NB4 (cell line): ENCODE measurements around the gene MCAT.
"Not testable (repeated sequence)": the region's sequence is repeated elsewhere in the genome, so short reads cannot be mapped to it uniquely, and the experiment has no call there.

Experiments used
- DNase-seq: peaks from one replicate; pipeline ENCODE4 v3.0.0; 2010; ENCODE audit warnings: low read depth
- H3K4me3 ChIP-seq: one replicate; pipeline ENCODE4 v1.5.1; 2011; ENCODE audit warnings: mild to moderate bottlenecking, low read depth, low read length, moderate library complexity
- MYC ChIP-seq: IDR thresholded peaks from 2 replicates; pipeline ENCODE4 v1.6.1; 2011; ENCODE audit warnings: low read depth, low read length
- POLR2A ChIP-seq: IDR thresholded peaks from 2 replicates; pipeline ENCODE4 v1.6.1; 2011; ENCODE audit warnings: mild to moderate bottlenecking; ENCODE audit not compliant: insufficient read length; ENCODE audit errors: extremely low read depth
- TF ChIP-seq, protein P1 (sequence below): IDR thresholded peaks from 2 replicates; pipeline ENCODE4 v1.6.1; 2011; ENCODE audit warnings: low read depth, low read length
- TF ChIP-seq, protein P2 (sequence below): IDR thresholded peaks from one replicate; pipeline ENCODE4 v1.5.1; 2012; ENCODE audit warnings: low read depth, low read length

The MCAT gene

DNA sequence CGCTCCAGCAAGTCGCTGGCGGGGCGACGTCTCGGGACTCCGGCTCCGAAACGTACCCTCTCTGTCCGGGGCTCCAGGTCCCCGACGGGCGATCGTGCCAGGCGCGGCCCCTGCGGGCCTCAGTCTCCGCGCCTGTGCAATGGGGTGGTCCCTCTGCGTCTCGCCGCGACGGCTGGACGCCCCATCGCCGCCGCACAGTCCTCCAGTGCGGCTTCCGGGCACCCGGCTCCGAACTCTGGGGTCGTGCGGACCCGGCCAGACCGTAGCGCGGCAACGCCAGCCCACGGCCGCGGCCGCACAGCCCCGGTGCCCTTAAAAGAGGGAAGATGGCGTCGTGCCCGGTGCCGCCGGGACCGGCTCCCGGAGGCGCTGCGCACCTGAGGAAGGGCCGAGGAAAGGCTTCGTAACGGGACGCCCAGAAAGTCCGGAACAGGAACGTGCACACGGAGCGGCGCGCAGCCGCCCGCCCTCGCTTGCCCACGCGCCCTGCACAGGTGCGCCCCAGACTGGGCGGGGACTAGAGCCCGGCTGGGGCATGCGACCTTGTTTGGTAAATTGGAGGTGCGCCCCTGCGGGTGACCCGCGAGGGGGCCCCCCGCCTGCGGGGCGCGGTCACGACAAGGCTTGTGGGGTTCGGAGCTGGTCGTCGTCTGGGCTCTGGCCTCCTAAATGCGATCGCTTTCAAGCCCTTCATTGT lies 32.1 kb downstream of the MCAT start:
- TF ChIP-seq MYC (no peak), POLR2A (no peak)
- TF ChIP-seq, protein P1, sequence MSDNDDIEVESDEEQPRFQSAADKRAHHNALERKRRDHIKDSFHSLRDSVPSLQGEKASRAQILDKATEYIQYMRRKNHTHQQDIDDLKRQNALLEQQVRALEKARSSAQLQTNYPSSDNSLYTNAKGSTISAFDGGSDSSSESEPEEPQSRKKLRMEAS, result no peak
- TF ChIP-seq, protein P2, sequence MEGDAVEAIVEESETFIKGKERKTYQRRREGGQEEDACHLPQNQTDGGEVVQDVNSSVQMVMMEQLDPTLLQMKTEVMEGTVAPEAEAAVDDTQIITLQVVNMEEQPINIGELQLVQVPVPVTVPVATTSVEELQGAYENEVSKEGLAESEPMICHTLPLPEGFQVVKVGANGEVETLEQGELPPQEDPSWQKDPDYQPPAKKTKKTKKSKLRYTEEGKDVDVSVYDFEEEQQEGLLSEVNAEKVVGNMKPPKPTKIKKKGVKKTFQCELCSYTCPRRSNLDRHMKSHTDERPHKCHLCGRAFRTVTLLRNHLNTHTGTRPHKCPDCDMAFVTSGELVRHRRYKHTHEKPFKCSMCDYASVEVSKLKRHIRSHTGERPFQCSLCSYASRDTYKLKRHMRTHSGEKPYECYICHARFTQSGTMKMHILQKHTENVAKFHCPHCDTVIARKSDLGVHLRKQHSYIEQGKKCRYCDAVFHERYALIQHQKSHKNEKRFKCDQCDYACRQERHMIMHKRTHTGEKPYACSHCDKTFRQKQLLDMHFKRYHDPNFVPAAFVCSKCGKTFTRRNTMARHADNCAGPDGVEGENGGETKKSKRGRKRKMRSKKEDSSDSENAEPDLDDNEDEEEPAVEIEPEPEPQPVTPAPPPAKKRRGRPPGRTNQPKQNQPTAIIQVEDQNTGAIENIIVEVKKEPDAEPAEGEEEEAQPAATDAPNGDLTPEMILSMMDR, result no peak
- DNase-seq, result peak; percentile 46
- H3K4me3 ChIP-seq, result peak overlapping the region; percentile 60

DNA sequence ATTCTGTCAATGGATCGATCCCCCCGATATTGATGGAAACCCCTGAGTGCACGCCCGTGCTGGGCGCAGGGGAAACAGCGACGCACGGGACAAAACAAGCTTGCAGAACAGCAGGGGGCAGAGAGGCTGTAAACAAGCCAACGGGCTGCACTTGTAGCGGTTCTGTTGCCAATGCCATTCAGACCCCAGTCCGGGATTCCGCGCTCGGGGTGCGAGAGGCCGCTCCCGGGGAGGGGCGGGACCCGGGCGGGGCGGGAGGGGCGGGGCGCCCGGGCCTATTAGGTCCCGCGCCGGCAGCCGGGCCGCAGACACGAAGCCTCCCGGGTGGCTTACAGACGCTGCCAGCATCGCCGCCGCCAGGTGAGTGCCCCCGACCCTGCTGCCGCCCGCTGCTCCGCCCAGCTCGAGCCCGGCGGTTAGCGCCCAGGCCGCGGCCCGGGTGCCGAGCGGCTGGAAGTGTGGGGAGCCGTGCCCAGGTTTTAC lies 32.7 kb downstream of the MCAT start, which contains the start of gene BIK:
BIK (plus strand) TSS at position 307 of the 483 bp plus-strand sequence. CDS start 13,273 bp downstream, outside the sequence.
- peak; percentile 81 for DNase-seq
- peak within 1 kb of the TSS; percentile 60 for H3K4me3 ChIP-seq
- TF ChIP-seq, protein P2, result peak; percentile 16
- TF ChIP-seq MYC, result no peak

DNA sequence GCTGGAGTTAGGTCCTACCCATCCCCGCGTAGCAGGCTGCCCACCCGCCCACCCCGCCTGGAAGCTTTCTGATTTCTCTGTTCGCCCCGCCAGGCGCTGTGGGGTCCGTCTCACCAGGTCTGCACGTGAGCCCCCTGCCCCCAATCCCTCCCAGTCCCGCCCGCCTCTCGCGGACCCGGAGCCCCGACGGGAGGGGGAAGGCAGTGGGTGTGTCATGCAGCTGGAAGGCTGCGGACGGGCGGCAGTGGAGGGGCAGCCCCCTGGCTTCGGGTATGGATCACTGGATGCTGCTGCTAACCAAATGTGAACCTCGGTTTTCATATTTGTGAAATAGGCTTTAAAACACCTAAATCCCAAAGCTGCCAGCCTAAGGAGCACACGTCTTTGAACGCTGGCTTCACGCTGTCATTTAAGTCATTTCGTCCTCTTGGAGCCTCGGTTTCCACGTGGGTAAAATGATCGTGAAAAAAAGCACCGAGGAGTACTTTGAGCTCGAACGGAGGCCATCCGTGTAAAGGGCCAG lies 33.2 kb downstream of the MCAT start:
- peak overlapping the region; percentile 48 for H3K4me3 ChIP-seq
- TF ChIP-seq, protein P1, result no peak
- no peak for TF ChIP-seq POLR2A
- TF ChIP-seq MYC, result no peak
- TF ChIP-seq, protein P2, result no peak
- no peak for DNase-seq

DNA sequence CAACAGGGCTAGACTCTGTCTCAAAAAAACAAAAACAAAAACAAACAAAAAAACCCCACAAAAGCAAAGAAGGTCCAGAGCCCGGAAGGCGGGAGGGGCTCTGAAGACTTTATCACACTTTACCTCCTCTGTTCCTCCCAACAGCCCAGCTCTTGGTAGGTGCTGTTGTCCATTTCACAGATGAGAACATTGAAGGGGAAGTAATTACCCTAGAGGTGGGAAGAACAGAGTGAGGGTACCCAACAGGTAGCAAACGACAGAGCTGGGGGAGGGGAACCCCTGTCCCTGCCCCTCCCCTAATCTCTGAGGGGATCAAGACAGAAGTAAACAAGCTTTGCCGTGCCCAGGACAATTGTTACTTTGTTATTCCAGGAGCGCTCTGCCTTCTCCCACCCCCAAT lies 33.7 kb downstream of the MCAT start:
- no peak for DNase-seq
- no peak overlapping the region for H3K4me3 ChIP-seq
- no peak for TF ChIP-seq POLR2A
- TF ChIP-seq, protein P2, result no peak
- TF ChIP-seq MYC, result no peak
- TF ChIP-seq, protein P1, result no peak

DNA sequence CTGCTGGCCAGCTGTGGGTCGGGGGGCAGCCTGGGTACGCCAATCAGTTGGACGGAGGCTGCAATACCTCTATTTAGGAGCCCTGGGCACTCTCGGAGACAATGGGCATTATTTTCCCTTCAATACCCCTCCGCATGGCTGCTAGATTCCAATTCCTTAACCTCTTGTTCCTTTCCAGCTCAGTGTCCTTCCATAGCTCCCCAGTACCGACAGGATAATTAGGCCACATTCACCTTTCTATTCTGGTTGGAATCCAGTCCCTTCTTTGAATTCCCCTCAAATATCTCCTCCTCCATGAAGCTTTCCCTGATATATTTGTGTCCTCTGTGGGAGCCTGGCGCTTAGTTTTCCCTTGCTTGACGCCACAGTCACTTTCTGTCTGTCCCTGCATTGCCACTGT lies 36.9 kb downstream of the MCAT start:
- no peak for DNase-seq
- H3K4me3 ChIP-seq, result no peak overlapping the region
- TF ChIP-seq, protein P1, result no peak
- TF ChIP-seq POLR2A, result no peak
- TF ChIP-seq, protein P2, result no peak
- TF ChIP-seq MYC, result no peak

DNA sequence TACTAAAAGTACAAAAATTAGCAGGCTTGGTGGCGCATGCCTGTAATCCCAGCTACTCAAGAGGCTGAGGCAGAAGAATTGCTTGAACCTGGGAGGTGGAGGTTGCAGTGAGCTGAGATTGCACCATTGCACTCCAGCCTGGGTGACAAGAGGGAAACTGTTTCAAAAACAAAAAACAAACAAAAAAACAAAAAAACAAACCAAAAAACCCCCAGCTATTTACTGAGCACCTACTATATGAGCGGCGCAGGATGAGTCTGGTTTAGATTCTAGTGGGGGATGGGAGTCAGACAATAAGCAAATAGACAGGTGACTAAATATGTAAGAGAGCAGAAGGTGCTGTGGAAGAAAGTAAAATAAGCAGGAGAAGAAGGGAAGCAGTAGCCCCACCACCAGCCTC lies 38.2 kb downstream of the MCAT start:
- DNase-seq, H3K4me3 ChIP-seq: not testable (repeated sequence)
